Lung (tissue), 12 donors: ENCODE measurements around the gene ASF1A. TPM values are rescaled to one million over a fixed set of nuclear protein-coding genes. Genes with fewer than 3 reads are reported as not detected.

Experiments used
- ATAC-seq: fragments of 200-7000 bp; cut with Tn5 transposase; one replicate; pipeline ENCODE4 v1.9.1; 2020; ENCODE audit warnings: moderate number of reproducible peaks; ENCODE audit not compliant: insufficient read depth, low FRiP score
- DNase-seq, 3 donors: peaks; one replicate each; pipeline ENCODE4 v3.0.0-alpha.2; 2013 to 2017
- H3K27ac ChIP-seq, 2 donors: one replicate each; pipeline ENCODE4 v1.5.1; 2013; ENCODE audit warnings: mild to moderate bottlenecking in 2 of 2, moderate library complexity in 2 of 2, control low read depth in 1 of 2, inconsistent platforms in 1 of 2, low read depth in 1 of 2, low read length in 1 of 2
- H3K27me3 ChIP-seq, 3 donors: one replicate each; pipeline ENCODE4 v1.5.1; 2013; ENCODE audit warnings: low read length in 2 of 3; ENCODE audit not compliant: control insufficient read depth in 3 of 3, insufficient read depth in 3 of 3
- H3K36me3 ChIP-seq, 4 donors: one replicate each; pipeline ENCODE4 v1.5.1; 2013; ENCODE audit warnings: low read length in 4 of 4, mild to moderate bottlenecking in 1 of 4, moderate library complexity in 1 of 4; ENCODE audit not compliant: control insufficient read depth in 4 of 4, insufficient read depth in 4 of 4
- H3K4me1 ChIP-seq, 5 donors: one replicate each; pipeline ENCODE4 v1.5.1; 2013; ENCODE audit warnings: low read length in 5 of 5, mild to moderate bottlenecking in 2 of 5, moderate library complexity in 1 of 5; ENCODE audit not compliant: control insufficient read depth in 5 of 5, insufficient read depth in 5 of 5
- H3K4me3 ChIP-seq: one replicate; pipeline ENCODE4 v1.5.1; 2013; ENCODE audit warnings: mild to moderate bottlenecking, control low read depth, moderate library complexity
- H3K9ac ChIP-seq, 2 donors: one replicate each; pipeline ENCODE4 v1.5.1; 2013; ENCODE audit warnings: low read length in 2 of 2, control low read depth in 1 of 2; ENCODE audit not compliant: insufficient read depth in 1 of 2
- H3K9me3 ChIP-seq, 4 donors: one replicate each; pipeline ENCODE4 v1.5.1; 2013; ENCODE audit warnings: low read length in 3 of 4, mild to moderate bottlenecking in 1 of 4, moderate library complexity in 1 of 4; ENCODE audit not compliant: control insufficient read depth in 4 of 4, insufficient read depth in 3 of 4
- WGBS, 2 donors: extraction: QIAGEN DNeasy Blood & Tissue Kit; methylation state at CpG; one replicate each; pipeline ENCODE4 v1.1.7; 2013; 5-methylcytosine and 5-hydroxymethylcytosine counted together
- polyA plus RNA-seq, 2 donors: library from polyadenylated mRNA; stranded (reverse); fragments of 200-250 nt; gene quantifications; one replicate each; pipeline ENCODE4 v1.2.1, GENCODE V29; 2013
- total RNA-seq, 2 donors: library from RNA; depleted of rRNA in 1 of 2; stranded (reverse); fragments of >200 nt in 1 of 2; gene quantifications; one replicate each; pipeline ENCODE4 v1.2.1, GENCODE V29; 2014 to 2021
- TF ChIP-seq, protein P1 (sequence below): IDR thresholded peaks from 2 replicates; pipeline ENCODE4 v1.5.1; 2012; ENCODE audit warnings: mild to moderate bottlenecking; ENCODE audit errors: control extremely low read depth, extremely low read depth
- donor health status: control.
- donor health status: control.
- donor health status: Bipolar disorder and iron deficiency.
- donor health status: healthy.
- donor health status: DM: yes; HTN: yes; CAD: no.

ASF1A gene
- total and polyA plus RNA-seq, 4 donors = 8.9 to 32.9 (median 23.9) TPM

- H3K36me3 ChIP-seq = peaks cover 9 to 39% (median 34%) of the 10 kb centered on the region in 4 donors
- no peak for ATAC-seq
Measured at GRCh38 chr6:118912646-118913045, 18.7 kb downstream of the ASF1A start.

DNA sequence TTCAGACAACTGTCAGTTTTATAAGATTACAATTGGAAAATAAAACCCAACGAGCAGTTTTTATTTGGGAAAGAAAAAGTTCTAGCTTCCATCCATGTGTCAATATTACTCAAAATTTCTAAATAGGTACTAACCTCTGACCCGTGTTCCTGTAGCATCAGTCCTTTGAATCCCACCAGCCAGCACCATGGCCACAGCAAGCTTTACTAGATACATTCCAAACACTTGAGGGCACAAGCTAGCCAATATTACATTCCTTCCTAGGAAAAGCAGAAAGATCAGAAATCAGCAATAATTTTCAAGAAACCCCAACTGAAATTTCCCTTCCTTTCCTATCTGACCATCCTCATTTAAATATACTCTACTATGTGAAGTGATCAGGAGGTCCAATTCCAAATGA lies 19.2 kb downstream of the ASF1A start:
- no peak overlapping the region for H3K9ac ChIP-seq
- no peak for DNase-seq
- no peak for ATAC-seq
- H3K4me3 ChIP-seq = no peak overlapping the region
- H3K36me3 ChIP-seq = peaks cover 10 to 40% (median 32%) of the 10 kb centered on the region in 4 donors
- no peaks in the 10 kb centered on the region for H3K27me3 ChIP-seq
- H3K27ac ChIP-seq = no peak overlapping the region
- 88 to 89% methylated on average over 2 of the region's 2 CpGs for WGBS, 2 donors
- H3K9me3 ChIP-seq = no peaks in the 10 kb centered on the region
- TF ChIP-seq, protein P1, sequence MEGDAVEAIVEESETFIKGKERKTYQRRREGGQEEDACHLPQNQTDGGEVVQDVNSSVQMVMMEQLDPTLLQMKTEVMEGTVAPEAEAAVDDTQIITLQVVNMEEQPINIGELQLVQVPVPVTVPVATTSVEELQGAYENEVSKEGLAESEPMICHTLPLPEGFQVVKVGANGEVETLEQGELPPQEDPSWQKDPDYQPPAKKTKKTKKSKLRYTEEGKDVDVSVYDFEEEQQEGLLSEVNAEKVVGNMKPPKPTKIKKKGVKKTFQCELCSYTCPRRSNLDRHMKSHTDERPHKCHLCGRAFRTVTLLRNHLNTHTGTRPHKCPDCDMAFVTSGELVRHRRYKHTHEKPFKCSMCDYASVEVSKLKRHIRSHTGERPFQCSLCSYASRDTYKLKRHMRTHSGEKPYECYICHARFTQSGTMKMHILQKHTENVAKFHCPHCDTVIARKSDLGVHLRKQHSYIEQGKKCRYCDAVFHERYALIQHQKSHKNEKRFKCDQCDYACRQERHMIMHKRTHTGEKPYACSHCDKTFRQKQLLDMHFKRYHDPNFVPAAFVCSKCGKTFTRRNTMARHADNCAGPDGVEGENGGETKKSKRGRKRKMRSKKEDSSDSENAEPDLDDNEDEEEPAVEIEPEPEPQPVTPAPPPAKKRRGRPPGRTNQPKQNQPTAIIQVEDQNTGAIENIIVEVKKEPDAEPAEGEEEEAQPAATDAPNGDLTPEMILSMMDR = no peak
- no peaks in the 10 kb centered on the region for H3K4me1 ChIP-seq

More at GRCh38 chr6:118912646-118913045, 18.7 kb downstream of the ASF1A start:
- no peak for DNase-seq
- Histone ChIP-seq H3K9me3 (no peaks in the 10 kb centered on the region), H3K27me3 (no peaks in the 10 kb centered on the region), H3K4me1 (no peaks in the 10 kb centered on the region), H3K27ac (no peak overlapping the region), H3K4me3 (no peak overlapping the region), H3K9ac (no peak overlapping the region)
- WGBS, 2 donors = 93 to 95% methylated on average over 5 of the region's 5 CpGs
- TF ChIP-seq, protein P1 = no peak

GRCh38 chr6:118914598-118914997 lies 20.6 kb downstream of the ASF1A start:
- ATAC-seq (no peak), DNase-seq (no peak)
- H3K9ac ChIP-seq = no peak overlapping the region
- TF ChIP-seq, protein P1 = no peak
- H3K9me3 ChIP-seq = no peaks in the 10 kb centered on the region
- H3K27me3 ChIP-seq = no peaks in the 10 kb centered on the region
- no peak overlapping the region for H3K27ac ChIP-seq
- no peak overlapping the region for H3K4me3 ChIP-seq
- no peaks in the 10 kb centered on the region for H3K4me1 ChIP-seq
- H3K36me3 ChIP-seq = peaks cover 10 to 41% (median 26%) of the 10 kb centered on the region in 4 donors

DNA sequence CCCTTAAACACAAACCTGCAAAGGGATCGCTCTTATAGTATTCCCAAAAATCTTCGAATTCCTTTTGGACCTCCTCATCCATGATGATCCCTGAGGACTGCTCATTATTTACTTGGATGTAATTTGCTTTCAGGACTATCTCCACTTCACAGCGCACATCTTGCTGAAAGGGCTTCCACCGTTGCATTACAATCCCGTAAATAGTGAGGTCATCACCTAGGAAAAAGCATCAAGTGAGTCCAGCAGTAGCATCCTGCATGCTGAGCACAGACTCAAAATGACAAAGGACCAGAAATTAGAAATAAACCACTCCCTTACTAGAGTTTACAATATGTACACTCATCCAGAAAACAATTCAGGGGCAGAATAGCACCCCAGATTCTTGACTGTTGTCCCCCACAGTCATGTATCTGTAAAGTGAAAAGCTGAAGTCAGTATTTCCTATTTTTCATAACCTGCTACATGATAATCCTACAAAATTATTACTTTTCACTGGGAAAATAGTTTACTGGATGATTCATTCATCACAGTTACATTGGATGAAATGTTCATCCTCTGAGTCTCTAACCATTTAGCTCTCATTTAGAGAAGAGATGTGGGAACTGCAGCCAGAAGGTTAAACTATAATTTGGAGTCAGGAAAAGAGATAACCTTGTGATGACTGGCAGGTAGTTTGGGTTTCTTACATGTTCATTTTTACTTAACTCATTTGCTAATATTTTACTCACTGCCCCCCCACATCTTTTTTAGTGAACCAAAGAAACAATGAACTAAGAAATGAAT lies 23.8 kb downstream of the ASF1A start:
- WGBS, 2 donors = 92% methylated on average over 5 of the region's 5 CpGs

More for the DNA sequence above, 23.8 kb downstream of the ASF1A start:
- no peak for ATAC-seq
- Histone ChIP-seq H3K9me3 (no peaks in the 10 kb centered on the region), H3K36me3 (peaks cover 19 to 47% (median 27%) of the 10 kb centered on the region in 4 donors), H3K9ac (no peak overlapping the region), H3K4me1 (no peaks in the 10 kb centered on the region), H3K27ac (no peak overlapping the region), H3K27me3 (no peaks in the 10 kb centered on the region), H3K4me3 (no peak overlapping the region)
- DNase-seq = no peak
- TF ChIP-seq, protein P1 = no peak
